ENCODE results near the gene BCKDHB.
A peak's percentile ranks its signal among the peaks of the same experiment; 100 is the strongest.
"Not testable (repeated sequence)": the region's sequence is repeated elsewhere in the genome, so short reads cannot be mapped to it uniquely, and the experiment has no call there.

Gene BCKDHB

DNA sequence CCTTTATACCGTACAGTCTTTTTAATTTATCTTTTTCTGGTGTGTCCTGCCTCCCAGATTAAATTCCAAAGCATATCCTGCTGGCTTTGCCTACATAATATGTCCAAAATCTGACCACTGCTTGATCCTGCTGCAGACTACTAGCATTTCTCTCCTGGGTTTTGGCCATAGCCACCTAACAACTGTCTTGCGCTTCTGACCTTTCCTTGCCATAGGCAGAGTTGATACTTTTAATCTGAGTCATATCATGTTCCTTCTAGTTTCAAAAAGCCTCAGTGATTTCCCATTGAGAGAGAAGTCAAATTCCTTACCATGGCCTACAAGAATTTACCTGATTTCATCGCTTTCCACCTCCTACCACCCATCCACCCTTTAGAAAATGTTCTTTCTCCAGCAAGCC, 104.8 kb downstream of the BCKDHB start:
- DNase-seq, result no peak

GRCh38 chr6:80211890-80212289, 105.4 kb downstream of the BCKDHB start:
- DNase-seq, result peak; percentile 44 to 64

DNA sequence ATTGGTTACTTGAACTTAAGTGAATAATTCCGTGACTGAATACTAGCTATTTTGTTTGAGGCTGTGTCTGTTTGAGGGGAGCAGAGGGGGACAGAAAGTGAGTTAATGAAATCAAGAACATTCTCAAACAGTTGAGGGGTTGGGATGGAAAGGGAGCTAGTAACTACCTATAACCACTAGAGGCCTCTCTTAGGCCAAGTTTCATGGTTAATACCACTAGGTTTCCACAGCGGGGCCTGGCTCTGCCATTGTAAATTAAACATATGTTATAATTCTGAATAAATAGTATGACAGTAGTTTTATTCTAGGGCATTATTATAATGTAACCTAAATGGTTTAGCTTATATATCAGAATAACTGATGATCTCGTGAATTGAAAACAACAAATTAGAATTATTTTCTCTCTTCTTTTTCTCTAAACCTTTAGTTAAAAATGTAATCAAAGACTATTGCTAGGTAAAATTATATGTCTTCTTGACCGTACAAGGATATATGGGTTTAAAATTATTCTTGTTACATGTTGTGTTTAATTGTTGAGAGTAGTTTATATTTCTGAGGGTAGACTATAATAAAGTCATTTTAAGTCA, 108.1 kb downstream of the BCKDHB start:
- DNase-seq, result peak; percentile 68 to 86

- DNase-seq, result no peak
Observed at GRCh38 chr6:80215063-80215462, 108.6 kb downstream of the BCKDHB start.

- DNase-seq, result no peak
Observed at GRCh38 chr6:80217794-80218193, 111.3 kb downstream of the BCKDHB start.

DNA sequence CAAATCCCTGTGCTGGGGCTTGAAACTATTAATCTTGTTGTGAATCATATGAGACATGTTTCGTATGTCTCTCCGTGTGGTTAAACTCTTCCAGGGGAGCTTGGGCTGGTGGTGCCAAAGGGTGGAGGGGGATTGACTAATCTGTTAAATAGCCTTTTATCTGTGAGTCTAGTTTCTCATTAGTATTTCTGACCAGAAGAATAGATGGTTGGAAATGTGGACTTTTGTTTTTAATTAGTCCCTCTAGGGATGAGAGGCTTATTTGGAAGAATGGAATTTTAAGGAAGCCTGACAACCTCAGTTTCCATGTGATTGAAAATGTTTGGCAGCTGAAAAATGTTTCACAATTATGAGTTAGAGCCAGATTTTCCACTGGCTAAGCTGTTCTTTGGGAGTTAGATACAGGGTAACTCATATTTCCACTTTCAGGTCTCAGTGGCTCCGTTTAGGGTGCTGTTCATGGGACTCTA, 117.3 kb downstream of the BCKDHB start:
- no peak for DNase-seq

GRCh38 chr6:80226151-80226550, 119.7 kb downstream of the BCKDHB start:
- no peak for DNase-seq

DNA sequence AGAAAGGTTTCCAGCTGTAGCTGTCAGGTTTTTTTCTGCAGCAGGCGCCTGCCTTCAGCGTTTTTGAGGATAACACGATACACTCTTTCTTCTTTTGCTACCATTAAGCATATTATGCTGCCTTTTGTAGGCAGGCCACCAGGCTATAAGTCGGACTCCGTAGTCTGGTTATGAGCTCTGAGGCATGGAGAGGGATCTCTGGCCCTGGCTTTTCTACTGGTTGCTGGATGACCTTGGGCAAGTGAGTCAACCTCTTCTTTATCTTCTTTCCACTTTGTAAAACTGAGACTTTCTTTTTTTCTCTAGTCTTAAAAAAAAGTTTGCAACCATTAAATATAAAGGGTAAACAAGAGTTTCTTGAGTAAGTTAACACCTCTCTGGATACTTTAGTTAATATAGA, 120.2 kb downstream of the BCKDHB start:
- no peak for DNase-seq

- DNase-seq, result no peak
Observed at GRCh38 chr6:80227545-80228105, 121.2 kb downstream of the BCKDHB start.

- DNase-seq, result no peak
Observed at GRCh38 chr6:80233262-80233661, 126.8 kb downstream of the BCKDHB start.

GRCh38 chr6:80233958-80234357, 127.5 kb downstream of the BCKDHB start:
- no peak for DNase-seq

GRCh38 chr6:80234401-80234800, 127.9 kb downstream of the BCKDHB start:
- DNase-seq, result no peak

DNA sequence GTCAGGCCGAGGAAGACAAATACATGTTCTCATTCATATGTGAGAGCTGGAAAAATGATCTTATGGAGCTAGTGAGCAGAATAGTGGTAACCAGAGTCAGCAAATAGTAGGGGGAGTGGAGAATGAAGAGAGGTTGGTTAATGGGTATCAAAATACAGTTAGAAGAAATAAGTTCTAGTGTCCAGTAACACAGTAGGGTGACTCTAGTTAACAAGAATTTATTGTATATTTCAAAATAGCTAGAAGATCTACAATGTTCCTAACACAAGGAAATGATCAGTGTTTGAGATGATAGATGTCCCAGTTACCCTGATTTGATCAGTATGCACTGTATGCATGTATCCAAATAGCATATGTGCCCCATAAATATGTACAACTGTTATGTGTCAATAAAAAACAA, 128.4 kb downstream of the BCKDHB start:
- no peak for DNase-seq

- DNase-seq, result no peak
Observed at GRCh38 chr6:80235647-80236046, 129.2 kb downstream of the BCKDHB start.

DNA sequence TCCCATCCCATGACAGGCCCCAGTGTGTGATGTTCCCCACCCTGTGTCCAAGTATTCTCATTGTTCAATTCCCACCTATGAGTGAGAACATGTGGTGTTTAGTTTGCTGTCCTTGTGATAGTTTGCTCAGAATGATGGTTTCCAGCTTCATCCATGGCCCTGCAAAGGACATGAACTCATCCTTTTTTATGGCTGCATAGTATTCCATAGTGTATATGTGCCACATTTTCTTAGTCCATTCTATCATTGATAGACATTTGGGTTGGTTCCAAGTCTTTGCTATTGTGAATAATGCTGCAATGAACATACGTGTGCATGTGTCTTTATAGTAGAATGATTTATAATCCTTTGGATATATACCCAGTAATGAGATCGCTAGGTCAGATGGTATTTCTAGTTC, 132.3 kb downstream of the BCKDHB start:
- DNase-seq, result not testable (repeated sequence)

GRCh38 chr6:80245043-80245442, 138.6 kb downstream of the BCKDHB start:
- no peak for DNase-seq

DNA sequence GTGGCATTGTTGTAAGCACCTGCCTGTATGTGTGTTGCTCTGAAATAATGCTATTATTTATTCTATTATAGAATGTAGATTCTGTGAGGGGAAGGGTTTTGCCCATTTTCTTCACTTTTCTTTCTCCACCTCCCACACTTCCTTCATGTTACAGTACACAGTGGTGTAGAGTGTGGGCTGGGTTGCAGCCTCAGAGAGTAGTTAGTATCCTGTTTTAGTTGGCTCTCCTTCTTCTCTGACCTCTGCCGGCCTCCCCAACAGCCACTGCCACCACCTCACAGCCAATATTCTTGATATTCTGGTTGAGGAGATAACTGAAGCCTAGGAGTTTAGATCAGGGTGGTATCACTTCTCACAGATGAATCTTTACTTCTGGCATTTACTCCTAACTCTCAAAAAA, 143.4 kb downstream of the BCKDHB start:
- DNase-seq, result no peak

- no peak for DNase-seq
Observed at GRCh38 chr6:80250391-80250997, 144.0 kb downstream of the BCKDHB start.

- no peak for DNase-seq
Observed at GRCh38 chr6:80251321-80251720, 144.8 kb downstream of the BCKDHB start.

DNA sequence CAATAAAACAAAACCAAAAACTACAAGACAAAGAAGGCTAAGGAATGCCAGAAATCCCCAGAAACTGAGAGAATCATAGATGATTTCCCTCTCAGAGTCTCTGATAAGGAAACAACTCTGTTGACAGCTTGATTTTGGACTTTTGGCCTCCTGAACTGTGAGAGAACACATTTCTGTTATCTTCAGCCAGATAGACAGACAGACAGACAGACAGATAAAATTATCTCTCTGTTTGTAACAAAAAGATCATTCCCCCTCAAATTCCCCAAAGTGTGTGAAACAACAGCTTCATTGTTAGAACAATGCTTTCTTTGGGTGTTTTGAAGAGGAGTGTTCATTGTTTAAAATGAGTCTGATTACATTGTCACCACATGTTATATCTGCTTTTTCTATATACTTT, 148.2 kb downstream of the BCKDHB start:
- DNase-seq, result no peak

DNA sequence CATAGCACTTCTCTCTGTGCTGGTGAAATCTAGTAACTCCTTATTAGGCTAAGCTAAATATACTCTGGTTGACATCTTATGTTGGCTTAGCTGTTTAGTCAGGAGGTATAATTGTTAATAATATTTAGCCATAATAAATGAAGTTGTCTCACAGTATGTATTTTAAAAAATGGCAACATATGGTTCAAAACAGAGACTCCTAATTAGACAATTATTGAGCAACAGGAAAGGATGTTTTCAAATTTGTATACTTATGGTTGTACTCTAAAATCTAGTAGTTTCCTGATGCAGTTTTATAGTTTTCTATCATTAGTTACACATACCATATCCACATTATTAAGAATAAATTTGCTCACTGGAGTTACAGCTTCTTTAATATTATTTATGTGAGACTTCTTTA, 150.2 kb downstream of the BCKDHB start:
- no peak for DNase-seq

GRCh38 chr6:80259118-80259517, 152.6 kb downstream of the BCKDHB start:
- DNase-seq, result no peak

GRCh38 chr6:80263585-80263984, 157.1 kb downstream of the BCKDHB start:
- no peak for DNase-seq

- no peak for DNase-seq
Observed at GRCh38 chr6:80268865-80269730, 162.6 kb downstream of the BCKDHB start.
